ENCODE measurements around the gene NEK1.
"Not testable (repeated sequence)": the region's sequence is repeated elsewhere in the genome, so short reads cannot be mapped to it uniquely, and the experiment has no call there.

The NEK1 gene

GRCh38 chr4:169428376-169428775, 184.0 kb downstream of the NEK1 start:
- no peak overlapping the region for H3K4me2 ChIP-seq (ENCODE audit: insufficient read depth, low read length)
- no peak overlapping the region for H3K9ac ChIP-seq (ENCODE audit: low read depth, low read length)
- no peaks in the 10 kb centered on the region for H3K9me3 ChIP-seq (ENCODE audit: insufficient read depth, low read length, severe bottlenecking)
- DNase-seq (no peak), ATAC-seq (ENCODE audit: insufficient read depth, low read depth) (no peak)
- H3K27ac ChIP-seq (ENCODE audit: low read length): no peak overlapping the region
- peaks cover 7% of the 10 kb centered on the region; the same call in 1 of the 2 replicates for H3K36me3 ChIP-seq (ENCODE audit: insufficient read depth, low read length)
- H3K27me3 ChIP-seq (ENCODE audit: insufficient read depth, low read length, poor library complexity): no peaks in the 10 kb centered on the region
- no peaks in the 10 kb centered on the region for H4K20me1 ChIP-seq (ENCODE audit: insufficient read depth, low read length)
- H2AFZ ChIP-seq (ENCODE audit: low read depth, low read length): no peak overlapping the region
- no peaks in the 10 kb centered on the region for H3K79me2 ChIP-seq (ENCODE audit: insufficient read depth, low read length)
- H3K4me1 ChIP-seq (ENCODE audit: insufficient read depth, low read length): no peaks in the 10 kb centered on the region
- no peak overlapping the region for H3K4me3 ChIP-seq (ENCODE audit: low read depth in 1 of 2, low read length in 2 of 2)
- no peak for TF ChIP-seq EZH2 (IDR thresholded peaks at IDR 0.05; ENCODE audit: borderline replicate concordance, low read depth, low read length, severe bottlenecking)
- TF ChIP-seq, protein P1, sequence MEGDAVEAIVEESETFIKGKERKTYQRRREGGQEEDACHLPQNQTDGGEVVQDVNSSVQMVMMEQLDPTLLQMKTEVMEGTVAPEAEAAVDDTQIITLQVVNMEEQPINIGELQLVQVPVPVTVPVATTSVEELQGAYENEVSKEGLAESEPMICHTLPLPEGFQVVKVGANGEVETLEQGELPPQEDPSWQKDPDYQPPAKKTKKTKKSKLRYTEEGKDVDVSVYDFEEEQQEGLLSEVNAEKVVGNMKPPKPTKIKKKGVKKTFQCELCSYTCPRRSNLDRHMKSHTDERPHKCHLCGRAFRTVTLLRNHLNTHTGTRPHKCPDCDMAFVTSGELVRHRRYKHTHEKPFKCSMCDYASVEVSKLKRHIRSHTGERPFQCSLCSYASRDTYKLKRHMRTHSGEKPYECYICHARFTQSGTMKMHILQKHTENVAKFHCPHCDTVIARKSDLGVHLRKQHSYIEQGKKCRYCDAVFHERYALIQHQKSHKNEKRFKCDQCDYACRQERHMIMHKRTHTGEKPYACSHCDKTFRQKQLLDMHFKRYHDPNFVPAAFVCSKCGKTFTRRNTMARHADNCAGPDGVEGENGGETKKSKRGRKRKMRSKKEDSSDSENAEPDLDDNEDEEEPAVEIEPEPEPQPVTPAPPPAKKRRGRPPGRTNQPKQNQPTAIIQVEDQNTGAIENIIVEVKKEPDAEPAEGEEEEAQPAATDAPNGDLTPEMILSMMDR (IDR thresholded peaks at IDR 0.05; ENCODE audit: borderline replicate concordance, extremely low read depth, low read length, poor library complexity, severe bottlenecking): no peak

- not testable (repeated sequence) for DNase-seq; H3K36me3 ChIP-seq (ENCODE audit: insufficient read depth, low read length); H4K20me1 ChIP-seq (ENCODE audit: insufficient read depth, low read length); H3K27me3 ChIP-seq (ENCODE audit: insufficient read depth, low read length, poor library complexity); H3K79me2 ChIP-seq (ENCODE audit: insufficient read depth, low read length); H3K4me1 ChIP-seq (ENCODE audit: insufficient read depth, low read length); H3K4me2 ChIP-seq (ENCODE audit: insufficient read depth, low read length); H3K27ac ChIP-seq (ENCODE audit: low read length); H3K4me3 ChIP-seq (ENCODE audit: low read depth in 1 of 2, low read length in 2 of 2); H2AFZ ChIP-seq (ENCODE audit: low read depth, low read length); H3K9ac ChIP-seq (ENCODE audit: low read depth, low read length); ATAC-seq (ENCODE audit: insufficient read depth, low read depth); H3K9me3 ChIP-seq (ENCODE audit: insufficient read depth, low read length, severe bottlenecking)
These were observed 184.7 kb downstream of the NEK1 start for GRCh38 chr4:169427727-169428126.

DNA sequence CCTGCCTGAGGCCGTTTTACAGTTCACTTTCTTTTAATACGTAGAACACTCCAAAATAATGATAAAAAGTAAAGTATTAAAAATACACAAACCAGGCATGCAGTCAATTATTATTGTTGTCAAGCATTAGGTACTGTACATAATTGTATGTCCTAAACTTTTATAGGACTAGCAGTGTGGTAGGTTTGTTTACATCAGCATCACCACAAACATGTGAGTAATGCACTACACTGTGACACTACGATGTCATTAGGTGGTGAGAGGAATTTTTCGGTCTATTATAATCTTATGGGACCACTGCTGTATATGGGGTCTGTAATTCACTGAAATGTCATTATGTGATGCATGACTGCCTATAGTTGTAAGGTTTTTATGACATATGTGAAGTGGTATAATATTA, 192.1 kb downstream of the NEK1 start:
- Histone ChIP-seq H3K36me3 (ENCODE audit: insufficient read depth, low read length) (peaks cover 5% of the 10 kb centered on the region; the same call in 1 of the 2 replicates), H3K4me3 (ENCODE audit: low read depth in 1 of 2, low read length in 2 of 2) (no peak overlapping the region), H3K27ac (ENCODE audit: low read length) (no peak overlapping the region), H3K9ac (ENCODE audit: low read depth, low read length) (no peak overlapping the region), H3K79me2 (ENCODE audit: insufficient read depth, low read length) (no peaks in the 10 kb centered on the region), H2AFZ (ENCODE audit: low read depth, low read length) (no peak overlapping the region), H3K4me2 (ENCODE audit: insufficient read depth, low read length) (no peak overlapping the region), H3K9me3 (ENCODE audit: insufficient read depth, low read length, severe bottlenecking) (no peaks in the 10 kb centered on the region), H3K27me3 (ENCODE audit: insufficient read depth, low read length, poor library complexity) (no peaks in the 10 kb centered on the region), H4K20me1 (ENCODE audit: insufficient read depth, low read length) (no peaks in the 10 kb centered on the region), H3K4me1 (ENCODE audit: insufficient read depth, low read length) (no peaks in the 10 kb centered on the region)
- TF ChIP-seq EZH2 (IDR thresholded peaks at IDR 0.05; ENCODE audit: borderline replicate concordance, low read depth, low read length, severe bottlenecking): no peak
- TF ChIP-seq, protein P1 (IDR thresholded peaks at IDR 0.05; ENCODE audit: borderline replicate concordance, extremely low read depth, low read length, poor library complexity, severe bottlenecking): no peak
- DNase-seq (no peak), ATAC-seq (ENCODE audit: insufficient read depth, low read depth) (no peak)

DNA sequence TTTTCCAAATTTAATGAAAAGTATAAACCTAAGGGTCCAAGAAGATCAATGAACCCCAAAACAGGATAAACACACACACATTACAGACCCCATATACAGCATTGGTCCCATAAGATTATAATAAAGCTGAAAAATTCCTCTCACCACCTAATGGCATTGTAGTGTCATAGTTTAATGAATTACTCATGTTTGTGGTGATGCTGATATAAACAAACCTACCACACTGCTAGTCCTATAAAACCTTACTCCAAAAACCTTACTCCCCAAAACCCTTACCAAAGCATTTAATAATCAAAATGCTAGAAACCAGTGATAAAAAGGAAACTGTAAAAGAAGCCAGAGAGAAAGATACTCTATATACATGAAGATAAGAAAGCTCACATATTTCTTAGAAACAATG, 193.5 kb downstream of the NEK1 start:
- Histone ChIP-seq H3K4me2 (ENCODE audit: insufficient read depth, low read length) (no peak overlapping the region), H3K27me3 (ENCODE audit: insufficient read depth, low read length, poor library complexity) (no peaks in the 10 kb centered on the region), H3K4me3 (ENCODE audit: low read depth in 1 of 2, low read length in 2 of 2) (no peak overlapping the region), H3K9me3 (ENCODE audit: insufficient read depth, low read length, severe bottlenecking) (no peaks in the 10 kb centered on the region), H3K9ac (ENCODE audit: low read depth, low read length) (no peak overlapping the region), H3K4me1 (ENCODE audit: insufficient read depth, low read length) (no peaks in the 10 kb centered on the region), H2AFZ (ENCODE audit: low read depth, low read length) (no peak overlapping the region), H3K36me3 (ENCODE audit: insufficient read depth, low read length) (no peaks in the 10 kb centered on the region; the same call in 1 of the 2 replicates), H4K20me1 (ENCODE audit: insufficient read depth, low read length) (no peaks in the 10 kb centered on the region), H3K27ac (ENCODE audit: low read length) (no peak overlapping the region), H3K79me2 (ENCODE audit: insufficient read depth, low read length) (no peaks in the 10 kb centered on the region)
- TF ChIP-seq EZH2 (IDR thresholded peaks at IDR 0.05; ENCODE audit: borderline replicate concordance, low read depth, low read length, severe bottlenecking): no peak
- TF ChIP-seq, protein P1 (IDR thresholded peaks at IDR 0.05; ENCODE audit: borderline replicate concordance, extremely low read depth, low read length, poor library complexity, severe bottlenecking): no peak
- DNase-seq (no peak), ATAC-seq (ENCODE audit: insufficient read depth, low read depth) (no peak)
